COLO829 (cell line): Measurements from ENCODE around the gene SPATA6L.
"Not testable (repeated sequence)": the region's sequence is repeated elsewhere in the genome, so short reads cannot be mapped to it uniquely, and the experiment has no call there.

ENCODE experiments used
- DNase-seq: peaks from one replicate; pipeline ENCODE4 v3.0.0; 2012; ENCODE audit warnings: low spot score

SPATA6L gene

DNA sequence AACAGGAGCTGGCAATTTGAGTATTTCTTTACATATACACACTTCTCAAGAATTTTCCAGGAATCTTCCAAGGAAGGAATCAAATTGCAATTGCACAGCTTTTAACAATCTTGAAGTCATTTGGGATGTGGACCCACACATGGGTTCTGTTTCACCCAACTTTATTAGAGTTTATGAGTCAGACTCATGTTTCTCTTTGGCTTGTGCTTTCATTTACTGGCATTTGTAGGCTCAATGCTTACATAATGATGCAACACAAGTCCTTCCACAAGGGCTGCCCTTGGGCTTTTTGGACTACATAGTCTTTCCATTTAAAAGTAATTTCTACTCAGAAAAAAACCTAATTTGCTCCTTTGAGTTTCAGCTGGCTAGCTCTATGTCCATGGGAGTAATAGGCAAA lies 8.5 kb upstream of the SPATA6L start:
- DNase-seq: no peak

DNA sequence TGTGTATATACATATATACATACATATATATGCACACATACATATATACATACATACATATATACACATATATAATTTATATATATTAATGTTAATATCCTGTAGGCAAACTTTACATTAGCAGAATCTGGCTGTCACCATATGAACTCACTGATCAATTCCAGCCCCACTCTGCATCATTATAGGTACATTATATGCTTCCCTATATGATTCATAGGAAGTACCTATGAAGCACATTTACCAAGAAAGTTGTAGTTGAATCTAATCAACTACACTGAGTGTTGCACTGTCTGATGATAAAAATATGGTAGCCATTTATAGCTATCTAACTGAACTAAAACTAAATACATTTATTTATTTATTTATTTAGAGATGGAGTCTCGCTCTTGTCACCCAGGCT lies 5.5 kb upstream of the SPATA6L start:
- DNase-seq: no peak

DNA sequence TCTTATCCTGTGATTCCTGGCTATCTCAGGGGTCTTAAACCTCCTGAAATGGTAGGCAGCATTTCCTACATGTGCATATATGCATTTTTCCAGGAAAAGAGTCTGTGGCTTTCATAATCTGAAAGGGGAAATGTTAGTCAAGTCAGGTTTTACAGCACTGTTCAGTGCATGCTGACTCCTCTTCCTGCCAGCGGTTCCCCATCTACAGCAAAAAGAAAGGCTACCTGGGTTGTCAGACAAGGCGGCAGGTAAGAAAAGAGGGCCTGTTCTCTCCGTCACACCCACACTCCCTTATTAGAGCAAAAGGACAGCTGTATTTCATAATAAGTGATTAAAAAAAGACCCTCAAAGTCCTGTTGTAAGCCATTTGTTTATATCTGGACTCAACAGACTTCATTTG lies 4.3 kb upstream of the SPATA6L start:
- no peak for DNase-seq

DNA sequence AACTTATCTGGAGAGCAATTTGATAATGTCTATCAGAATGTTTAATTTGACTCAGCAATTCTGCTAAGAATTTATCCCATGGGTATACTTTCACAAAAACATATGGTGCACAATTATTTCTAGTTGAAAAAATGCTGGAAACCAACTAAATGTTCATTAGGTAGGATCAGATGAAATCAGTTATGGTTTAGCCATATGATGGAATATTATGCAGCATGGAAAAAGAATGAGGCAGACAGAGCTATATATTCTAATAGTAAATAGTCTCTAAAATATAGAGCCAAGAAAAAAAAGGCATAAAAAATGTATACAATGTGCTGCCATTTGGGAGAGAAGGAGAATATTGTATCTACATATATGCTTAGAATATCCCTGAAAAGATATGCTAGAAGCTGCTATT lies 3.6 kb upstream of the SPATA6L start:
- no peak for DNase-seq

DNA sequence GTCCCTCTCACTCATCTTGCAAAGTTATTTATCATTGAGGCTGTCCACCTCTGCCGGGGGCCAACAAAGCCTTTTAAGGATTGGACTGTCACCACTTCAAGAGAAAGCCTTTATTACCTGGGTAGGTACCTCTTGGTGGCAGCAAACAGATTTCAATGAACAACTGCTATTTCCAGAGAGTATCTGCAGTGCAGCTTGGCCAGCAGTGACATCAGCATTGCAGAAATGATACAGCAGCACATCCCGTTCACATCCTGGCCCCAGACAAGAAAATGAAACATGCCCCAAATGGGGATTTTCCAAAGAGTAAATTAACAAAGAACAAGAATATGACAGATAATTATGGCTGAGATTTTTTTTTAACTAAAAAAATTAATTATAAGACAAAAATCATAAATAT lies 2.3 kb upstream of the SPATA6L start:
- no peak for DNase-seq

DNA sequence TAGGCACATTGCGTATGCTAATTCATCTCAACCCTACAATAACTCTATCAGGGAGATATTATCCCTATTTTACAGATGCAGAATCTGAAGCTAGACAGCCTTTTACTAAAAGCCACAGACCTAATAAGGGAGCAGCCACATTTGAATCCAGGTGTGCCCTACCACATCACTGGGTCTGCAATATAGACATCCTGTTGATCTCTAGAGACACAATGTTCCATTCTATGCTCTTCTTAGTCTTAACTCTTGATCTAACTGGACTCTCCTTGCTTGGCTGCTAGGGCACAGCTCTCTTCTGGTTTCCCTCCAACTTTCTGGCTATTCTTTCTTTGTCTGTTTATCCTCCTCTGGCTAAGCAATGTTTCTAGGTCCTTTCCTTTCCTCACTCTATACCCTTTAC lies 1.4 kb upstream of the SPATA6L start:
- no peak for DNase-seq

DNA sequence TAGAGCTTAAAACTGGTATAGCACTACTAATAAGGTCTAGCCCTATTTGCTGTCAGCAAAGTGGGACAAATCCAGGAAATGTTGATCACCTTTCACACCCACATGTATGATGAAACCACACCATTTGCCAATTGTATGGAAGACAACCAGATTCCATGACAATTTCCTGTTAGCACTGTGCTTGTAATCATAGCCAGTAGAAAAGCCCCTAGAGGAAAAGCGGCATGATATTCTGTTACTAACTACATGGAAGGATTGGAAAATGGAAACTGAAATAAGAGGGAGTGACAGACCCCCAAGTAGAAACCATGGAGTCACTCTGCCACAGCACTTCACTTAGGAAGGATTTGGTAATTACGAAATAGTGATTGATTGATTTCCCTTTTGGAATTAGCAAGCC lies 923 bp downstream of the SPATA6L start:
- no peak for DNase-seq

DNA sequence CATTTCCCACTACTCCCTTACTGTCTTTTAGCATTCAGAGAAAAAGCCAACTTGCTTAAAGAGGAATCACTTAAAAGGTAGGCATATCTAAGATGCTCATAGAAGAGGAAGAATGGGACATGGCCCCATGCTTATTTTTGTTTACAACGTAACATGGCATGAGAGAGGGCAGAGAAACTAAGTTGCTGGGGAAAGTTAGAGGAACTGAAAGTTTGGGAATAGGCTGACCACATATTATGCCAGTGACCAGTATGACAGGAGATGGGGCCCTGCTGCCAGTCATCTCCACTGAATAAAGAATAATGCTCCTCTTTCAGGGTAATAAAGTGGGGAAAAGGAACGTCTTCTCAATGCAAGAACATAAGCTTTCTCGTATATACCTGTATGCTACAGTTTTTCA lies 2.3 kb downstream of the SPATA6L start:
- no peak for DNase-seq

DNA sequence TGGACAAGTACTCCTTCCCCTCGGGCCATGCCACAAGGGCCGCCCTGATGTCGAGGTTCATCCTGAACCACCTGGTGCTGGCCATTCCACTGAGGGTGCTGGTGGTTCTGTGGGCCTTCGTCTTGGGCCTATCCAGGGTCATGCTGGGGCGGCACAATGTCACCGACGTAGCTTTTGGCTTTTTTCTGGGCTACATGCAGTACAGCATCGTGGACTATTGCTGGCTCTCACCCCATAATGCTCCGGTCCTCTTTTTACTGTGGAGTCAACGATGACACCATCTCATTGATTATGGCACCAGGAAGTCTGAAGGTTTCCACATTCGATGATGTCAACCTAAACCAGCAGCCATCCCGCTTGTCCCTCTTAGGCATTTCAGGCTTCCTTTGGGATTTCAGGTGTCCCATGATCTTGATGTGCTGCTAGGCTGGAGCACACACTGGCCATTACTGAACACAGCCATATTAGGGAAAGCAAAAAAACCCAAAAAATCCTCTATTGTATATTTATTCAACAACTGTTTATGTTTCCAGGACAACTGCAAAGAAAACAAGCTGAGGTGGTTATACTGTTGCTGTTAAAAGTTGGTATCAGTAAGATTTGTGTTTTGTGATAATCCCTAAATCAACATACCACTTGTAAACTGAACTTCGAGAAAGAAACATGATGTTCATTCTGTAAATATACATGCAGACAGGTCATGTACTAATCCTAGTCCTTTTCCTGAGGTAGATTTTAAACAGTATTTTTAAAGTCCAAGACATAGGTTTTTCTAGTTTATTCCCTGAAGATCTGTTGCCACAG lies 3.1 kb downstream of the SPATA6L start:
- no peak for DNase-seq

DNA sequence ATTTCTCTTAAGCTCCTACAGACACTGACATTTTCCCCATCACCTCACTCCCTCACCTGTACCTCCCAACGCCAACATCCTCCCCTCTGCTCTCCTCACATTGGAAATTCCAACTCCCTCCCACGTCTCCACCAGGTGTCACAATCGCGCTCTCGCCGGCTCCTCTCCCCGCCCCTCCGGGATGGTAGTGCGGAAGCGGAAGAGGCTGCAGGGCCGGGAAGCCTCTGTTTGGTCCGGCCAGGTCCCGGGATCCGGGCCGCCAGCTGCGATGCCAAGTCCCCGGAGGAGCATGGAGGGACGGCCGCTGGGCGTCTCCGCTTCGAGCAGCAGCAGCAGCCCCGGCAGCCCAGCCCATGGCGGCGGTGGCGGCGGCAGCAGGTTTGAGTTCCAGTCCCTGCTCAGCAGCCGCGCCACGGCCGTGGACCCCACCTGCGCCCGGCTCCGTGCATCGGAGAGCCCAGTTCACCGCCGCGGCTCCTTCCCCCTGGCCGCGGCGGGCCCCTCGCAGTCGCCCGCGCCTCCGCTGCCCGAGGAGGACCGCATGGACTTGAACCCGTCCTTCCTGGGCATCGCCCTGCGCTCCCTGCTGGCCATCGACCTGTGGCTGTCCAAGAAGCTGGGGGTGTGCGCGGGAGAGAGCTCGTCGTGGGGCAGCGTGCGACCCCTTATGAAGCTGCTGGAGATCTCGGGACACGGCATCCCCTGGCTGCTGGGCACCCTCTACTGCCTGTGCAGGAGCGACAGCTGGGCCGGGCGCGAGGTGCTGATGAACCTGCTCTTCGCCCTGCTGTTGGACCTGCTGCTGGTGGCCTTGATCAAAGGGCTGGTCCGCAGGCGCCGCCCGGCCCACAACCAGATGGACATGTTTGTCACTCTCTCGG lies 3.9 kb downstream of the SPATA6L start, which contains the start of gene PLPP6:
TSS of gene PLPP6 (plus strand) at position 187 of the 881 bp plus-strand sequence. CDS start at position 269, 82 bp downstream.
- peak; percentile 60 for DNase-seq

DNA sequence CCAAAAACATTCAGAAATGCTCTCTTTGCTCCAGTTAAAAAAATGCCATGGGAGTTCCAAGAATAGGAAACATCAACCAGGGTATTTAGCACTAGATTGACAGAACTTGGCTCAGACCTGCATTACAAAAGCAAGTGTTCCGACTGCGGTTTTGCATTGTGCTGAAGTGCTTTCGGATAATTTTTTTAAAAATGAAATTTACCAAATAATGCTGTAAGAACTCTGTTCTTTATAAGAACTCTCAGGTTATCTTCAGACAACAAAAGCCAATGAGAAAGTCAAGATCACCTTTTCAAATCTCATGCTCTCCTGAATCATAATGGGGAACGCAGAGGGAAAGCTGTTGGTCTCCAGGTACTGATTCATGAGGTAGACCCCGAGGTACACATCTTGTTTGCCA lies 4.7 kb downstream of the SPATA6L start:
- DNase-seq: no peak

DNA sequence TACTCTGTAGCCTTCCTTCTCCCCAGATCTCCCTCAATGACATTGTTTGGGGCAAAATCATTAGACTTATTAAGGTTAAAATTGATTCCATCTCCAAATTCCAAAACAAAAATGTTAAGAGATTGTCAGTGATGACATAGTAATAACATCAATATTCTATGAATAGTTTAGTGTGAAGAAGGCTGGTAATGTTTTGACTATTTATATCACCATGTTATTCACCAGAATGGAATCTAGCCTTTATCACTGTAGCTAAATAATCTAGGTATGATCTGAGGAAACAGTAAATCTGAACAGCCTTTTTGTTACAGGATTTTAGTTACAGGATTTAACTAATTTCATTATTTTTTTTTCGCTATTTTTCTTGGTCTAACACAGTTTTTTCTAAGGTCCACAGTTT lies 5.1 kb downstream of the SPATA6L start:
- no peak for DNase-seq

DNA sequence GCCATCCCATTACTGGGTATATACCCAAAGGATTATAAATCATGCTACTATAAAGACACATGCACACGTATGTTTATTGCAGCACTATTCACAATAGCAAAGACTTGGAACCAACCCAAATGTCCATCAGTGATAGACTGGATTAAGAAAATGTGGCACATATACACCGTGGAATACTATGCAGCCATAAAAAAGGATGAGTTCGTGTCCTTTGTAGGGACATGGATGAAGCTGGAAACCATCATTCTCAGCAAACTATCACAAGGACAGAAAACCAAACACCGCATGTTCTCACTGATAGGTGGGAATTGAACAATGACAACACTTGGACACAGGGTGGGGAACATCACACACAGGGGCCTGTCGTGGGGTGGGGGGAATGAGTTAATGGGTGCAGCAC lies 5.6 kb downstream of the SPATA6L start:
- not testable (repeated sequence) for DNase-seq

DNA sequence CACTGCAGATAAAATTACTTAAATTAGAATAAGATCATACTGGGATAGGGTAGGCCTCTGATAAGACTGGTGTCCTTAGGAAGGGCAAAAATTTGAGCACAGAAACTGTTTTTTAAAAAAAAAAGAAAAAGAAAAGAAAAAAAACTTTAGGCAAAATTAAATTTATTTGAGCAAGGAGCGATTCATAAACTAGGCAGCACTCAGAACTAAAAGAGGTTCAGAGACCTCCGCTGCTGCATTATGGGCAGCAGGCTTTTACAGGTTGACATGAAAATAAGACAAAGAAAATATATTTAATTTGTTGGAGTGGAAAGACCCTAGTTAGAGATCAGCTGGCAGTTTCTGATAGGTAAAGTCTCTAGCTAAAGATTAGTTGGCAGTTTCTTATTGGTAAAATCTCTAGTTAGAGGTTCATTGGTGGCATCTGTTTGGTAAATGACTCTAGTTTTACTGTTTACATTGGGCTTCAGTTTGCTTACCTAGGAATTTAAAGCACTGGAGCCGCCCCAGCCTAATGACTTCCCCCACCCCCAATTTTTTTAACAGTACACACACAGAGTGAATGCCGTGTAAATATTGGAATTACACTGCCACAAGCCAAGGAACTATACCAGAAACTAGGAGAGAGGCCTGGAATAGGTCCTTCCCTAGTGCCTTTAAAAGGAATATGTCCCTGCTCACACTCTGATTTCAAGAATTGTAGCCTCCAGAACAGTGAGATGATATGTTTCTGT lies 8.7 kb downstream of the SPATA6L start:
- DNase-seq: no peak

DNA sequence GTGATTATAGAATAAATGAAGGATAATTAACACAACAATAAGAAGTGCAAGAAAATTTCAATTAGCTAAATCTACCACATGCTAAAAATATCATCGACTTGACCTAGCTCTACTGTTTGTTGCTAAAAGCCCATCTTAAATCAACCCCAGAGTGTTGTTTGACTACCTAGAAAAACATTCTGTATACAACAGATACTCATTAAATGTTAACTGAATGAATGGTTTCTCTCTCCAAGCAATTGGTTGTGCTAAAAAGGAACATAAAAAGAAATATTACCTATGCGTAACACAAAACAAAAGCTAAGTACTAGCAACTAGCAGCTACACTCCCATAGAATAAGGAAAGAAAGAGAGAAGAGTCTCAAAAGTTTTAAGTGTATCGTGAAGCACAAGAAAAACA lies 9.7 kb downstream of the SPATA6L start:
- no peak for DNase-seq

DNA sequence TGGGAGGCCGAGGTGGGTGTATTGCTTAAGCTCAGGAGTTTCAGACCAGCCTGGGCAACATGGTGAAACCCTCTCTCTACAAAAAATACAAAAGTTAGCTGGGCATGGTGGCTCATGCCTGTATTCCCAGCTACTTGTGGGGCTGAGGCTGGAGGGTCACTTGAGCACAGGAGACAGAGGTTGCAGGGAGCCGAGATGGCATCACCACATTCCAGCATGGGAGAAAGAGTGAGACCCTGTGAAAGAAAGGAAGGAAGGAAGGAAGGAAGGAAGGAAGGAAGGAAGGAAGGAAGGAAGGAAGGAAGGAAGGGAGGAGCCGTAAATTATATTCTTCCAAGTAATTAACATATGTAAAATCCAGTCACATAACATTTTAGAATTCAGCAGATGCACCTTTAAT lies 10.1 kb downstream of the SPATA6L start:
- DNase-seq: not testable (repeated sequence)

DNA sequence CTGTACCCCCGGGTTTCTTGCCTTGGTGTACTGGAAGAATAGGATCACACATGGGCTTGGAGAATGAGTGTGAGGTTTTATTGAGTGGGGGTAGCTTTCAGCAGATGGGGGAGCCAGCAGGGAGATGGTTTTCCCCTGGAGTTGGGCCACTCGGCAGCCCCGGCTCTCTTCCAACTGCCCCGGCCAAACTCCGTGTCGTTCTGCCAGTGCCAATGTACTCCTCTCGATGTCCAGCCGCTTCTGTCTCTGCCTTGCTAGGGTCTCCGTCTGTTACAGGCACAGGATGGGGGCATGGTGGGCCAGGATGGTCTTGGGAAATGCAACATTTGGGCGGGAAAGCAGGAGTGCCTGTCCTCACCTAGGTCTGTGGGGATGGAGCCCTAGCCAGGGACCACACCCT lies 11.7 kb downstream of the SPATA6L start:
- DNase-seq: no peak

DNA sequence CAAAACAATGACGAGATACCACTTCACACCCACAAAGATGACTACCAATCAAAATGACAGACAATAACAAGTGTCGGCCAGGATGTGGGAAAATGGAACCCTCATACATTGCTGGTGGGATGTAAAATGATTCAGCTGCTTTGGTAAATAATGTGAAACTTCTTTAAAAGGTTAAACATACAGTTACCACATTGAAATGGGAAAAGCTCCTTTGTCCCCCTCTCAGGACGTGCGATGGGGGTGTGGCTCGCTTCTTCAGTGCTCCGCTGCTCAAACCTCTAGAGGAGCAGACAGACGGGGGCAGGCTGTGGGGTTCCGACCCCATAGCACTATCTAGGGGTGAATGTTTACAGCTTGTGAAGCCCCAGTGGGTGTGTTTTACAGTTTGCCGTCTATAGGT lies 12.2 kb downstream of the SPATA6L start:
- DNase-seq: no peak

DNA sequence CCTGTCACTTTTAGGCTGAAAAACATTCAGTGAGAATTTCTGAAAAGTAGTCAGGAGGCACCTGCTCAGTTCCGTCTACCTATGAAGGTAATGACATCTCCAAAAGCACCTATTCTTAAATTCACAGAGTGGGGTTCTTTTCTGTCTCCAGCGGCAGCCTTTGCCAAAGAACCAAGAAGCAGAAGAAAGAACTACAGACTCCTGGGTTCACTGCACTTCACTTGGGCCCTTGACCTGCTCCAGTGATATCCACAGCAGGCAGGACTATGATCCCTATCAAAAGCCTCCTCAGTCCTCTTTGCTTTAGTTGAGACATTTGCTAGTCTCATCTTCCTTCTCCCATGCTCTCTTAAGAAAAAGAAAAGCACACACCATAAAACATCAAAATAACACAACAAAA lies 23.9 kb downstream of the SPATA6L start:
- DNase-seq: no peak

DNA sequence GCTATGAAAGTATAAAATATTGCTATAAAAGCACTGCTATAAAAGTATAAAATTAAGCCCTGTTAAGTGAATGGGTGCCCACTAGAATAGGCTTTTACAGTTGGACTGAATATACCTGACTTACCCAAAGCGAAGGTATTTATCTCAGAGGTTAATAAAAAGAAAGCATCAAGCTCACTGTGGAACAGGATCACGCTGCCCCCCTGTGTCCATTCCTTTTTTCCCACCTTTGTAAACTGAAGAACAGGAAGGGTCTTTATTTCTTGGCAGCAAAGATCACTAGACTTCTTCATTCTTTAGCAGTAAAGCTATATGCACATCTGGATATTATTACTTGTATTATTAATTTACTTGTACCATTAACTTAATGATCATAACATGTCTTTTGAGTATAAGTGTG lies 26.3 kb downstream of the SPATA6L start:
- peak; percentile 19 for DNase-seq

DNA sequence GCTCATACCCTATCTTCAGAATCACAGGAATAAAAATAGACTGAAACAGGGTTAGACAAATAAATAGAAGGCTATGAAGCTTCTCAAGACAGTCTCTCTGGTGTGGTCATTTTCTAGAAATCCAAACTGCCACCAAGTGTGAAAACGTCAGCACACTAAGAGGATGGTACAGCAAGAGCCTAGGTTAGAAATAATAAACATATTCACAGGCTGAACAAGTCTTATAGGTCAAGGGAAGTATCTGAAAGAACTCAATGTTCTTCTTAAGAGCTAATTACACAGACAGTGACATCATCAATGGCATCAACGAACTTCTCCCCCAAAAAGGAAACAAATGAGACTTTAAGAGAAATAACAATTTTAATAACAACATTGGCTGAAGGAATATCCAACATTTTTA lies 26.9 kb downstream of the SPATA6L start:
- DNase-seq: no peak

DNA sequence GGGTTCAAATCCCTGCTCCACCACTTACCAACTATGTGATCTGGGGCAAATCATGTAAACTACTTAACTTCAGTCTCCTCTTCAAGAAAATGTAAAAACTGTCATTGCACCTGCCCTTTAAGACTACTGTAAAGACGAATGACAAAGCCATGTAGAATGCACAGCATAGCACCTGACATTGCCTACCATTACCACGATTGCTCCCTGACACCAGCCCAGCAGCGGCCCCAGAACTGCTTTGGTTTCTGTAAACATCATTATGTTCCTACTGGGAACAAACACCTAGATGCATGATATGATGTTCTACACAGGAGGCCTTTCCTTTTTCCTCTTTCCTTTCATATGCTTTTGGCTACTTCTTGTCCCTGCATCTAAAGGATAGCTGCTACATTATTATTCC lies 27.3 kb downstream of the SPATA6L start:
- no peak for DNase-seq

DNA sequence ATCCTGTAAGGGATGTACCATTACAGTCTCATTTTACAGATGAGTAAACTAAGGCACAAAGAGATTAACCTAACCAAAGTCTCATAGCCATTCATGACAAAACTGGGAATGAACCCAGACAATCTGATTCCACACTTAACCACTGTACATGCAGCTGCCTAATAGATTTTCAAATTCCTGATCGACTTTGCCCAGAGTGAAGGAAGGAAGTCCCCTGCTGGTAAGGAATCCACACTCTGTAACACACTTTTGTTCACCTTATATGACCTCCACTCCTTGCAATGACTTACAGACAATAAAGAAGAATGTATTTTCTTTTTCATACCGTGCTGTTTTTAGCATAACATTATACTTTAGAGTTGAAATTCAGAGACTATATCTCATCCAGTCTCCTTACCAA lies 35.4 kb downstream of the SPATA6L start:
- no peak for DNase-seq
